Measurements from ENCODE around the gene PRPF38B.
"Not testable (repeated sequence)": the region's sequence is repeated elsewhere in the genome, so short reads cannot be mapped to it uniquely, and the experiment has no call there.

Gene PRPF38B

DNA sequence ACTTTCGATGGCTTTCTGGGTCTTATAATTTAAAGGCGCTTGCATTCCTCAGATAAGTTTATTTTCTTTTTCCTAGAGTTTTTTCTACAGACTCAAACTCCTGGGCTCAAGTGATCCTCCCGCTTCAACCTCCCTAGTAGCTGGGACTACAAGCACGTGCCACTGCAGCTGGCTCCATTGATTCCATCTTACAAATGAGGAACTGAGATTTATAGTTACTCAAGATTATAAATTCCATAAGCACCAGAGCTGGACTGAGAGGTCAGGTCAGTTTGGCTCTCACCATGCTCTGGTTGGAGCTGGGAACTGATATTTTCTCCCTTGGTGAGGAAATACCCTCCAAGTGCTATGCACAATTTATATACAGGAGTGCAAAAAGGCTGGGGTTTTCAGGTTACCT lies 13.4 kb upstream of the PRPF38B start:
- TF ChIP-seq, protein P1, sequence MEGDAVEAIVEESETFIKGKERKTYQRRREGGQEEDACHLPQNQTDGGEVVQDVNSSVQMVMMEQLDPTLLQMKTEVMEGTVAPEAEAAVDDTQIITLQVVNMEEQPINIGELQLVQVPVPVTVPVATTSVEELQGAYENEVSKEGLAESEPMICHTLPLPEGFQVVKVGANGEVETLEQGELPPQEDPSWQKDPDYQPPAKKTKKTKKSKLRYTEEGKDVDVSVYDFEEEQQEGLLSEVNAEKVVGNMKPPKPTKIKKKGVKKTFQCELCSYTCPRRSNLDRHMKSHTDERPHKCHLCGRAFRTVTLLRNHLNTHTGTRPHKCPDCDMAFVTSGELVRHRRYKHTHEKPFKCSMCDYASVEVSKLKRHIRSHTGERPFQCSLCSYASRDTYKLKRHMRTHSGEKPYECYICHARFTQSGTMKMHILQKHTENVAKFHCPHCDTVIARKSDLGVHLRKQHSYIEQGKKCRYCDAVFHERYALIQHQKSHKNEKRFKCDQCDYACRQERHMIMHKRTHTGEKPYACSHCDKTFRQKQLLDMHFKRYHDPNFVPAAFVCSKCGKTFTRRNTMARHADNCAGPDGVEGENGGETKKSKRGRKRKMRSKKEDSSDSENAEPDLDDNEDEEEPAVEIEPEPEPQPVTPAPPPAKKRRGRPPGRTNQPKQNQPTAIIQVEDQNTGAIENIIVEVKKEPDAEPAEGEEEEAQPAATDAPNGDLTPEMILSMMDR (IDR thresholded peaks at IDR 0.05; ENCODE audit: extremely low read depth, insufficient read depth, missing control alignments): no peak
- in situ Hi-C loops (cut with MboI; ENCODE audit: low pct_unique_long_range_greater_than_20kb, low sequenced_read_pairs, unreplicated experiment): no loop called here
- DNase-seq (ENCODE audit: low spot score): no peak

DNA sequence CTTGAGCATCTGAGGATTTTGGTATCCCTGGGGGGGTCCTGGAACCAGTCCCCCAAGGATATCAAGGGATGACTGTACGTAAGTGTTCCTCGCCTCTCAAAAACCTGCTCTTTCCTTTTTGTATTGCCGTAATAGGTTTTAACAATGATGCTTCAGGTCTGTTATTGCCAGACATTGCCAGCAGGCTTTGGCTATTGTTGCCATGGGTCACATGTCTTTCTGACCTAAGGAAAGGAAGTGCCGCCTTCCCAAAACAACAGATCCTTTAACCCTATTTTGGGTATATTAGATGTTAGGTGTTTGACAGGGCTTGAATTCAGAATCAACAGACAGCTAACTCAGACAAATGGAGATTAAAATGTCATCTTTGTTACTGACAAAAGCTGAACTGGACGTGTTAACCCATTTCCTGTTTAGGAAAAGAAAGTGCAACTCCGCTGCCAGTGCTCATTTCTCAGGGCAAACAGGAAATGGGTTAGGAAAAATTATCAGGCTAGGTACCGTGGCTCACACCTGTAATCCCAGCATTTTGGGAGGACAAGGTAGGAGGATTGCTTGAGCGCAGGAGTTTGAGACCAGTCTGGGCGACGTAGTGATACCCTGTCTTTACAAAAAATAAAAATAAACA lies 12.4 kb upstream of the PRPF38B start:
- TF ChIP-seq, protein P1 (IDR thresholded peaks at IDR 0.05; ENCODE audit: extremely low read depth, insufficient read depth, missing control alignments): no peak
- no peak for DNase-seq (ENCODE audit: low spot score)
- in situ Hi-C loops (cut with MboI; ENCODE audit: low pct_unique_long_range_greater_than_20kb, low sequenced_read_pairs, unreplicated experiment): no loop called here

DNA sequence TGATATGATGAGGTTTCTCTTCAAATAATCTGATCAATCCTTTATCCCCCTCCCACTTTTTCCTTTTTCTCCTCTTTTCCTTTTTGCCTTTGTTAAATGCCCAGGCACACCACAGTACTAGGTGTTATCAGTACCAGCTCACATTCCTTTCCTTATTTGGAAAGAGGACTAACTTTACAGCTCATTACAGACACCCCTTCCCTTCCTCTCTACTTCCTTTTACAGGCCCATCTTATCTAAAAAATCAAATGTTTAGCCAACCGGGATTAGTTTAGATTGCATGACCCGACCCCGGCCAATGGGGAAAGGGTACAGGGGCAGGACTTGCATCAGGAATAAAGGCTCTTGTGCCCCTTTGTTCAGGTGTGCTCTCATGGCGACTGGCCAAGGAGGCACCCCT lies 10.4 kb upstream of the PRPF38B start:
- DNase-seq (ENCODE audit: low spot score); in situ Hi-C loops (cut with MboI; ENCODE audit: low pct_unique_long_range_greater_than_20kb, low sequenced_read_pairs, unreplicated experiment): not testable (repeated sequence)

- TF ChIP-seq, protein P1 (IDR thresholded peaks at IDR 0.05; ENCODE audit: extremely low read depth, insufficient read depth, missing control alignments): no peak
- in situ Hi-C loops (cut with MboI; ENCODE audit: low pct_unique_long_range_greater_than_20kb, low sequenced_read_pairs, unreplicated experiment): no loop called here
- DNase-seq (ENCODE audit: low spot score): no peak
Observed at GRCh38 chr1:108685529-108685928, 6.6 kb upstream of the PRPF38B start.

DNA sequence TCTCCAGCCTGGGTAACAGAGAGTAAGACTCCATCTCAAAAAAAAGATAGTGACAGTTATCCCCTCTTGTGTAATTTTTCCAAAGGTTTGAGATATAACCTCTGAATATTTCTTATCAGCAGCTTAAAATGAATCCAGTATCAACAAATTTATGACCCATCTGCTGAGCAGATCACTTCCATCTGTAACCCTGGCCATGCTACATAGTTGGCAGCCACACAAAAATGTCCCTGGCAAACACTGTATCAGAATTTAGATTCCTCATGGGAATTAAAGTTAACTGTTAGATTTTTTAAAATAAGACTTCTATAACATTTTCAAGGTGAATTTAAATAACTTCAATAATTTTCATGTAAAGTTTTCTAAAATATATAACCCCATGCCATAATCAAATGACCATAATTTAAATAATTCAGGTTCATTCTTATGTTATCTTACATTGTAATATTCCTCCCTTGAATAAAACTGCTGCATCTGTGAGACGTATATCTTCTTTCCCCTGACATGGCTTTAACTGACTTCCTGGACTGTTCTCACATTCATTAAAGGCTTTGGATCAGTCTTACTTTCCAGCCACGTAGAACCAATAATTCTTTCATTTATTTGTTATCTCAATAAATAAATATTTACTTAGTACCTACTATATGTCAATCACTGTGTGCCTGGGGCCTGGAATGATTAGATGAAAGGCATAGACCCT lies 5.3 kb upstream of the PRPF38B start:
- TF ChIP-seq, protein P1 (IDR thresholded peaks at IDR 0.05; ENCODE audit: extremely low read depth, insufficient read depth, missing control alignments): no peak
- in situ Hi-C loops (cut with MboI; ENCODE audit: low pct_unique_long_range_greater_than_20kb, low sequenced_read_pairs, unreplicated experiment): no loop called here
- no peak for DNase-seq (ENCODE audit: low spot score)

DNA sequence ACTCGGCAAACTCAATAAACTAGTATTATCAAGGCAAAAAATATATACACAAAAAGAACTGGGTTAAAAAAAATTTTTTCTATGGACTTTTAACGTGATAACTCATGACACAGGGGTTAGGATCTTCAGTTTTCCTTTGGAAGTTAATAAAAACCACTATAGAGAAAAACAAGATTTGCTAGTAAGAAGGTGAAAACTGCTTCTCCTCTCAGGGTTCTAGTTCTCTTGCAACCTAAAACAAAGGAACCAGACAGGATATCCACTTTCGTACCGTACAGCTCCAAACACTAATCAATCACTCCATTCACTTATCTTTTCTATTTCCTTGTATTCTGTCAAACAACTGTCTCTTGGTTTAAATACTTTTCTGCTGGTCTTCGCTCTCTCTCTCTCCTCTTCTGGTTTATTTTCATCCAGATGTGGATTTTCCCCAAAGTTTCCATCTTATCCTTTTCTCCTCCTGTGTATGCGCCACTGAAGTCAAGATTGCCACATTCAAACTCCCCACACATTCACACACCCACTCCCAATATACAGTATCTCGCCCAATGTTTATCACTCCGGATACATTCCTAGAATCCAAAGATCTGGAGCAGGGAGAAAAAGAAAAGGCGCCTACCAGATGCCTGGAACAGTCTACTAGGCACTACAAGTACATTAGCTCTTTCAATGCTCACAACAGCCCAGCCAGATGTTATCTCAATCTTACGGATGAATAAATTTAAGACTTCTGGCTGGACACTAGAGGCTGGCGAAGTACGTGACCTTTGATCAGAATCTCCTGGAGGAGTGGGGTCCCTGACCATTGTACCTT lies 775 bp upstream of the PRPF38B start:
- no peak for DNase-seq (ENCODE audit: low spot score)
- TF ChIP-seq, protein P1 (IDR thresholded peaks at IDR 0.05; ENCODE audit: extremely low read depth, insufficient read depth, missing control alignments): no peak
- in situ Hi-C loops (cut with MboI; ENCODE audit: low pct_unique_long_range_greater_than_20kb, low sequenced_read_pairs, unreplicated experiment): no loop called here

All from GM13977 (cell line).